GM23338 (cell line): ENCODE measurements around the gene TENT5C. TPM values are rescaled to one million over a fixed set of nuclear protein-coding genes. Genes with fewer than 3 reads are reported as not detected.

Source experiments
- ETS1 ChIP-seq: IDR thresholded peaks from 2 replicates; pipeline ENCODE4 v1.6.1; 2016; ENCODE audit warnings: antibody characterized with exemption
- EZH2 ChIP-seq: fragments of 200-600 bp; sonication (generic); IDR thresholded peaks from one replicate; pipeline ENCODE4 v1.8.0; 2017; ENCODE audit warnings: antibody characterized with exemption, mild to moderate bottlenecking, low read depth; ENCODE audit not compliant: unreplicated experiment
- EZH2phosphoT487 ChIP-seq: fragments of 200-600 bp; sonication (generic); IDR thresholded peaks from one replicate; pipeline ENCODE4 v1.8.1; 2018; ENCODE audit warnings: antibody characterized with exemption; ENCODE audit not compliant: unreplicated experiment
- JUNB ChIP-seq: IDR thresholded peaks from one replicate; pipeline ENCODE4 v1.6.1; 2016; ENCODE audit warnings: antibody characterized with exemption; ENCODE audit not compliant: unreplicated experiment
- REST ChIP-seq: IDR thresholded peaks from one replicate; pipeline ENCODE4 v1.6.1; 2018; ENCODE audit warnings: antibody characterized with exemption; ENCODE audit not compliant: unreplicated experiment
- ZNF114 ChIP-seq: fragments of 250-450 bp; sonication (Bioruptor Pico); IDR thresholded peaks from 2 replicates; pipeline ENCODE4 v1.5.0; 2020; ENCODE audit warnings: mild to moderate bottlenecking, moderate library complexity
- ZNF462 ChIP-seq: fragments of 250-450 bp; sonication (Bioruptor Pico); IDR thresholded peaks from 2 replicates; pipeline ENCODE4 v1.5.0; 2020; ENCODE audit warnings: mild to moderate bottlenecking, moderate library complexity
- polyA plus RNA-seq: library from polyadenylated mRNA; unstranded; fragments of >200 nt; fragmentation: Nextera tagmentation; extraction: Ambion mirVana; gene quantifications from 2 replicates; pipeline ENCODE4 v1.2.1, GENCODE V29; 2016
- total RNA-seq: library from RNA; depleted of rRNA; stranded (reverse); fragments of >200 nt; shearing (Covaris generic); gene quantifications from 2 replicates; pipeline ENCODE4 v1.2.3, GENCODE V29; 2014

TENT5C gene
- total and polyA plus RNA-seq, 2 experiments from 2014 or later = 0.23 to 0.80 TPM

GRCh38 chr1:117652421-117652820 lies 46.6 kb downstream of the TENT5C start (continued):
- TF ChIP-seq ZNF462 (CRISPR knock-in tag) = no peak
- TF ChIP-seq JUNB = no peak
- no peak for TF ChIP-seq ZNF114 (CRISPR knock-in tag)
- no peak for TF ChIP-seq EZH2
- TF ChIP-seq ETS1 = no peak
- no peak for TF ChIP-seq REST
- no peak for TF ChIP-seq EZH2phosphoT487
